ENCODE results near the gene PIP5K1A. TPM values are rescaled to one million over a fixed set of nuclear protein-coding genes. Genes with fewer than 3 reads are reported as not detected.

PIP5K1A gene
- total RNA-seq = 10 to 100 TPM; 41.7 to 44.7 TPM
- 26.6 TPM for polyA plus RNA-seq (2013, experiment 1 of 2)
- polyA plus RNA-seq (2013, experiment 2 of 2) = 37.5 TPM
- total RNA-seq = 38.3 to 205 (median 74.3) reads per million in 172 experiments

GRCh38 chr1:151198254-151199127 lies at the start of gene PIP5K1A:
TSS of gene PIP5K1A (plus strand) at chr1:151198552. CDS start at chr1:151198997, 445 bp downstream.
- ATAC-seq (ENCODE audit: poor library complexity) (peak; percentile 95), DNase-seq (peak; percentile 96 to 99 (median 99))
- peak within 1 kb of the TSS; percentile 93 for H3K4me3 ChIP-seq (ENCODE audit: low read length)
- H3K27ac Mint-ChIP-seq = peak within 1 kb of the TSS; percentile 96
- H3K4me1 Mint-ChIP-seq (ENCODE audit: low read depth) = peaks cover 48% of the 10 kb centered on the region
- H3K27ac ChIP-seq (ENCODE audit: low read depth in 1 of 2, low read length in 2 of 2) = peak within 1 kb of the TSS; percentile 69 to 77
- no peak for TF ChIP-seq CTCF (IDR thresholded peaks at IDR 0.05)
- intact Hi-C loops (cut with DNase I, micrococcal nuclease) = loop anchor here (1.0 to 10.0 kb wide), 4 partner anchors 8 to 200 kb away; partner anchors contain the start of genes PSMB4 (in 1 of the 2), PSMD4 (in 1 of the 2), RFX5 (in 1 of the 2) and VPS72 (in 1 of the 2)
- POLR2A ChIA-PET = interaction anchor here (1.0 to 1.8 kb wide), 5 partner anchors 9 to 83 kb away, joined by 3 to 18 read pairs (median 4); partner anchors contain the start of genes SCNM1, VPS72 and ZNF687
- no peaks in the 10 kb centered on the region for H3K9me3 Mint-ChIP-seq
- peaks cover 43% of the 10 kb centered on the region for H3K4me1 ChIP-seq (ENCODE audit: insufficient read depth, low read length)
- H3K27me3 ChIP-seq (ENCODE audit: control insufficient read depth in 1 of 2, insufficient read depth in 2 of 2, low read length in 2 of 2) = no peaks in the 10 kb centered on the region
- H3K36me3 Mint-ChIP-seq (ENCODE audit: low read depth) = peaks cover 37% of the 10 kb centered on the region
- H3K4me3 Mint-ChIP-seq = peak within 1 kb of the TSS; percentile 98
- peaks cover 4% of the 10 kb centered on the region for H3K27me3 Mint-ChIP-seq
- CTCF ChIA-PET = interaction anchor here (0.6 kb wide), 1 partner anchor 53 kb away, joined by 4 read pairs; no protein-coding TSS in a partner anchor
- peaks cover 12% of the 10 kb centered on the region for H3K36me3 ChIP-seq (ENCODE audit: insufficient read depth, low read length)
- H3K9me3 ChIP-seq (ENCODE audit: control insufficient read depth in 1 of 2, insufficient read depth in 1 of 2, low read length in 2 of 2) = no peaks in the 10 kb centered on the region

GRCh38 chr1:151156515-151156819 lies 41.9 kb upstream of the PIP5K1A start, which contains the start of gene TNFAIP8L2:
TSS of gene TNFAIP8L2 (plus strand) at chr1:151156649. CDS start at chr1:151158698, 2,049 bp downstream.
- peak within 1 kb of the TSS; percentile 99 for H3K4me3 Mint-ChIP-seq
- CTCF ChIA-PET = interaction anchor here (1.2 to 7.8 kb wide), 4 partner anchors 55 to 132 kb away, joined by 3 to 61 read pairs (median 32); partner anchors contain the start of gene GABPB2

More at GRCh38 chr1:151156515-151156819, 41.9 kb upstream of the PIP5K1A start, which contains the start of gene TNFAIP8L2:
- Histone ChIP-seq H3K27me3 (ENCODE audit: control insufficient read depth in 1 of 2, insufficient read depth in 2 of 2, low read length in 2 of 2) (no peaks in the 10 kb centered on the region), H3K27ac (ENCODE audit: low read depth in 1 of 2, low read length in 2 of 2) (peak within 1 kb of the TSS; percentile 56 to 70), H3K4me1 (ENCODE audit: insufficient read depth, low read length) (peaks cover 53% of the 10 kb centered on the region), H3K36me3 (ENCODE audit: insufficient read depth, low read length) (peaks cover 25% of the 10 kb centered on the region), H3K9me3 (ENCODE audit: control insufficient read depth in 1 of 2, insufficient read depth in 1 of 2, low read length in 2 of 2) (no peaks in the 10 kb centered on the region), H3K4me3 (ENCODE audit: low read length) (peak within 1 kb of the TSS; percentile 77)
- peaks cover 45% of the 10 kb centered on the region for H3K36me3 Mint-ChIP-seq (ENCODE audit: low read depth)
- no peaks in the 10 kb centered on the region for H3K9me3 Mint-ChIP-seq
- intact Hi-C loops (cut with DNase I, micrococcal nuclease) = loop anchor here (1.0 to 10.0 kb wide), 7 partner anchors 56 to 692 kb away; partner anchors contain the start of genes ENSA (in 1 of the 2), MINDY1 (in 1 of the 2) and PRUNE1 (in 1 of the 2)
- POLR2A ChIA-PET = interaction anchor here (0.6 to 4.3 kb wide), 30 partner anchors 10 to 793 kb away, joined by 3 to 64 read pairs (median 6); partner anchors contain the start of genes CDC42SE1, GABPB2, GOLPH3L and LYSMD1
- peaks cover 57% of the 10 kb centered on the region for H3K4me1 Mint-ChIP-seq (ENCODE audit: low read depth)
- H3K27ac Mint-ChIP-seq = peak within 1 kb of the TSS; percentile 85
- no peaks in the 10 kb centered on the region for H3K27me3 Mint-ChIP-seq
- DNase-seq (peak; percentile 56 to 89 (median 75)), ATAC-seq (ENCODE audit: poor library complexity) (peak; percentile 81)
- TF ChIP-seq CTCF (IDR thresholded peaks at IDR 0.05) = no peak

Data from CD4-positive, alpha-beta T cell (primary cell).